Fibroblast of the aortic adventitia (primary cell): ENCODE data around the gene SPPL2B. TPM values are rescaled to one million over a fixed set of nuclear protein-coding genes. Genes with fewer than 3 reads are reported as not detected.

ENCODE experiments used
- DNase-seq: peaks from one replicate; pipeline ENCODE4 v3.0.0-alpha.2; 2010; ENCODE audit warnings: low read depth
- H3K4me3 ChIP-seq: 2 replicates; pipeline ENCODE4 v1.5.1; 2011; ENCODE audit warnings: low read depth, mild to moderate bottlenecking, control low read depth, low read length, moderate library complexity
- CTCF ChIP-seq: IDR thresholded peaks from 2 replicates; pipeline ENCODE4 v1.5.1; 2011; ENCODE audit warnings: mild to moderate bottlenecking, low read length, control low read depth, inconsistent platforms; ENCODE audit not compliant: insufficient read depth
- total RNA-seq: library from RNA; depleted of rRNA; stranded (reverse); fragments of >200 nt; gene quantifications from 2 replicates; pipeline ENCODE4 v1.2.3, GENCODE V29; 2012; ENCODE audit warnings: low replicate concordance

SPPL2B gene
- total RNA-seq, 1 donor, result 24.6 TPM

DNA sequence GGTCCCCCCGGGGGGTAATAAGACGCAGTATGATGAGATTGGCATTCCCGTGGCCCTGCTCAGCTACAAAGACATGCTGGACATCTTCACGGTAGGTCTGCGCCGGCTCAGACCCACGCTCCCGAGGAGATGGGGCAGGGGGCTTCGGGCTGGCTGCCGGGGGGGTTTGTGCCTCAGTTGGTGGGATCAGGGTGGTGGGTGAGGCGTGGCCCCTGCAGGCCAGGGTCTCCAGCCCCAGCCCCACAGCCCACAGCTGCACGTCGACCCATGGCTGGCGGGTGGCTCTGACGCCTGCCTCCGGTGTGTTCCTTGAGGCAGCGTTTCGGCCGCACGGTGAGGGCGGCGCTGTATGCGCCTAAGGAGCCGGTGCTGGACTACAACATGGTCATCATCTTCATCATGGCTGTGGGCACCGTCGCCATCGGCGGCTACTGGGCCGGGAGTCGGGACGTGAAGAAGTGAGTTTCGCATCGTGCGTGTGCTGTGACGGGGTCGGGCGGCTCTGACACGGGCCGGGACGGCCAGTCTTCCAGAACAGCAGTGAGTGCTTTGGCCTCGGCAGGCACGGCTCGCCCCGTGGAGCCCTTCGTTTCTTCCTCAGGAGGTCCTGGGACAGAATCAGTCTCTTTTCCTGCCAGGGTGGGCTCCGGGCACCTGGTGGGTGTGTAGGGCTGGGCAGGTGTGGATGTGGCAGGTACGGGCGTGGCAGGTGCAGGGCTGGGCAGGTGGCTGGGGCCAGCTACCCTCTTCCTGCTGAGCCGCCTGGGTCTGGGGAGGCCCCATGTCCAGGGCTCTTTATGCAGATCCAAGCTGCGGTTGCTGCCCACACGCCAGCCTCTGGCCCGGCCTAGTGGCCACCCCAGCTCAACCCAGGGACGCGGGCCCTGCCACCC lies 10.5 kb downstream of the SPPL2B start:
- H3K4me3 ChIP-seq, result no peak overlapping the region
- no peak for TF ChIP-seq CTCF
- DNase-seq, result no peak

DNA sequence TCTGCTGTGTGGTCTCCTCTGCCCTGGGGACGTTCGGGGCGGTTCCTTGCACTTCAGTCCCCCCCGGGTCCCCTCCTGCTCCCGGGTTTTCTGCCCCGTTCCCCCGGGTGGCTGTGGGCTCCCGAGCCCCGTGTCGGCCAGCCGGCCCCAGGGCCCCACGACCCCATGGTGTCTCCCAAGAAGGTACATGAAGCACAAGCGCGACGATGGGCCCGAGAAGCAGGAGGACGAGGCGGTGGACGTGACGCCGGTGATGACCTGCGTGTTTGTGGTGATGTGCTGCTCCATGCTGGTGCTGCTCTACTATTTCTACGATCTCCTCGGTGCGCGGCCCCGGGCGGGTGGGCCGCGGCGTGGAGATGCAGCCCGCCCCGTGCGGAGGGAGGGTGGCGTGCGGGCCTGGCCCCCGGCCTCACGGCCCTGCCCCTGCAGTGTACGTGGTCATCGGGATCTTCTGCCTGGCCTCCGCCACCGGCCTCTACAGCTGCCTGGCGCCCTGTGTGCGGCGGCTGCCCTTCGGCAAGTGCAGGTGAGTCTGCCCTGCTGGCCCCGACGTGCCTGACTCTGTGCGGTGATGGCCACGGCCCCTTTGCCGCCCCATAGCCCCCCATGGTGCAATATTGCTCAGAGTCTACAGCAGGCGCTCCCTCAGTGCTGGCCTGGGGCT lies 11.3 kb downstream of the SPPL2B start:
- no peak for TF ChIP-seq CTCF
- no peak for DNase-seq
- H3K4me3 ChIP-seq, result no peak overlapping the region

DNA sequence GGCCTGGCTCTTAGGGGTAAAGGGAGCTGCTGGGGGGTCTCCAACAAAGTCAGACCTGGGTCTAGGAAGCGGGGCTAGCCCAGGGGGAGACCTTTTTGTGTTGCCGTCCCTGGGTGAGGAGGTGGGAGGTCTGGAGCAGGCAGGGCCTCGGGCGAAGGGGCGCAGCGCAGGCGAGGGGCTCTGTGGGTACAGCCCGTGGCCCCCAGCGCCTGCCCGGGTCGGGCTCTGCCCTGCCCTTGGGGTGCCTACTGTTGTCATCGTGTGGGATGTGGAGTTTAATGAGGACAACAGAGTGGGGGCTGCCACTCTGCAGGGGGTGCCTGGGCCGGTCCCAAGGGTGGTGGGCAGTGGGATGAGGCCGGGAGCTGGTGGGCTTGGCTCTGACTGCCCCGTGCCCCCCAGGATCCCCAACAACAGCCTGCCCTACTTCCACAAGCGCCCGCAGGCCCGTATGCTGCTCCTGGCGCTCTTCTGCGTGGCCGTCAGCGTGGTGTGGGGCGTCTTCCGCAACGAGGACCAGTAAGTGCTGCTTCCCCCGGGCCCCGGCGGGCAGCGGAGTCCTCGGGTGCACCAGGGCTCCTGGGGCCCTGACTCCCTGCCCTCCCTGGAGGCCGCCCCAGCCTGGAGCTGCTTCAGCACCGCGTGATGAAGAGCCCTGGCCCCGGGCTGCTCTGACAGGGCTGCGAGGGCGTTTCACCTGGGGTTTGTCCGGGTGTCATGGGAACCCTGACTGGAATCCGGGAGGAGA lies 12.2 kb downstream of the SPPL2B start:
- no peak for DNase-seq
- TF ChIP-seq CTCF, result no peak
- no peak overlapping the region for H3K4me3 ChIP-seq

GRCh38 chr19:2341244-2341751 lies 12.8 kb downstream of the SPPL2B start:
- DNase-seq, result no peak
- H3K4me3 ChIP-seq, result no peak overlapping the region
- no peak for TF ChIP-seq CTCF

GRCh38 chr19:2341982-2342381 lies 13.5 kb downstream of the SPPL2B start:
- DNase-seq, result no peak

More at GRCh38 chr19:2341982-2342381, 13.5 kb downstream of the SPPL2B start:
- TF ChIP-seq CTCF, result no peak
- H3K4me3 ChIP-seq, result no peak overlapping the region
